PC-9 (cell line): ENCODE measurements around the gene SCML1. TPM values are rescaled to one million over a fixed set of nuclear protein-coding genes. Genes with fewer than 3 reads are reported as not detected.

ENCODE experiments used
- BruUV-seq: library from RNA; stranded (reverse); fragments of 400-500 nt; replicated peaks from 2 replicates; lab custom pipeline; 2021; lab: Mats Ljungman, UMichigan
- CTCF ChIA-PET: fragments of 300-600 bp; sonication (Branson Sonifier 250); formaldehyde crosslinking; loops from one replicate; lab custom pipeline; 2022; ENCODE audit warnings: antibody characterized with exemption; lab: Charles Lee
- POLR2A ChIA-PET: fragments of 300-600 bp; sonication (Branson Sonifier 250); formaldehyde crosslinking; loops from one replicate; lab custom pipeline; 2022; ENCODE audit warnings: antibody characterized with exemption; ENCODE audit not compliant: unreplicated experiment; lab: Charles Lee
- DNase-seq, 2 experiments: peaks; one replicate each; pipeline versions ENCODE4 v3.0.0 to v3.0.0-alpha.2; 2015 to 2022; ENCODE audit warnings: mixed read lengths in 1 of 2
- H2AFZ ChIP-seq: fragments of 200-600 bp; sonication (generic); 2 replicates; pipeline ENCODE4 v1.8.1; 2017; ENCODE audit warnings: antibody characterized with exemption
- H3F3A ChIP-seq: fragments of 200-600 bp; sonication (generic); 2 replicates; pipeline ENCODE4 v1.8.1; 2017; ENCODE audit warnings: antibody characterized with exemption, mild to moderate bottlenecking, low read depth; ENCODE audit not compliant: insufficient read depth
- H3K27ac ChIP-seq: fragments of 200-600 bp; sonication (generic); 2 replicates; pipeline ENCODE4 v1.6.1; 2016; ENCODE audit warnings: mixed run types
- H3K27me3 ChIP-seq: fragments of 200-600 bp; sonication (generic); 2 replicates; pipeline ENCODE4 v1.6.1; 2016; ENCODE audit warnings: low read depth, mixed run types; ENCODE audit not compliant: insufficient read depth
- H3K36me3 ChIP-seq: fragments of 200-600 bp; sonication (generic); 2 replicates; pipeline ENCODE4 v1.6.1; 2016; ENCODE audit warnings: low read depth, mixed run types
- H3K4me1 ChIP-seq: fragments of 200-600 bp; sonication (generic); replicated peaks from 2 replicates; pipeline ENCODE4 v1.6.1; 2016; ENCODE audit warnings: mixed run types; ENCODE audit not compliant: insufficient read depth
- H3K4me2 ChIP-seq: fragments of 200-600 bp; sonication (generic); 2 replicates; pipeline ENCODE4 v1.6.1; 2017; ENCODE audit warnings: mixed run types
- H3K4me3 ChIP-seq: fragments of 200-600 bp; sonication (generic); 2 replicates; pipeline ENCODE4 v1.6.1; 2016; ENCODE audit warnings: mixed run types
- H3K79me2 ChIP-seq: fragments of 200-600 bp; sonication (generic); 2 replicates; pipeline ENCODE4 v1.6.1; 2017; ENCODE audit warnings: low read depth, mixed run types
- H3K9me2 ChIP-seq: fragments of 200-600 bp; sonication (generic); 2 replicates; pipeline ENCODE4 v1.8.1; 2017; ENCODE audit warnings: mild to moderate bottlenecking; ENCODE audit not compliant: insufficient read depth
- H3K9me3 ChIP-seq: fragments of 200-600 bp; sonication (generic); 2 replicates; pipeline ENCODE4 v1.8.1; 2016; ENCODE audit warnings: low read depth; ENCODE audit not compliant: insufficient read depth
- H4K20me1 ChIP-seq: fragments of 200-600 bp; sonication (generic); 2 replicates; pipeline ENCODE4 v1.8.1; 2017; ENCODE audit not compliant: insufficient read depth
- CTCF ChIP-seq: fragments of 200-600 bp; sonication (generic); conservative IDR thresholded peaks from 2 replicates; pipeline ENCODE4 v1.6.1; 2017; ENCODE audit warnings: mixed run types, antibody characterized with exemption, mild to moderate bottlenecking, moderate library complexity
- EZH2 ChIP-seq: fragments of 200-600 bp; sonication (generic); IDR thresholded peaks from 2 replicates; pipeline ENCODE4 v1.8.0; 2017; ENCODE audit warnings: antibody characterized with exemption, low read depth
- intact Hi-C: fragments of 100-400 bp; cut with micrococcal nuclease; formaldehyde crosslinking; loops from one replicate; pipeline ENCODE4 v1.10.0; 2022; ENCODE audit not compliant: unreplicated experiment
- total RNA-seq: library from RNA; stranded (reverse); gene quantifications from 2 replicates; pipeline ENCODE4 v1.2.3, GENCODE V29; 2021

Gene SCML1
- total RNA-seq, 1 experiment from 2014 or later = 9.3 TPM

- Histone ChIP-seq H2AFZ (no peak overlapping the region), H3K27me3 (peaks cover 28% of the 10 kb centered on the region), H3K36me3 (no peaks in the 10 kb centered on the region), H3K9me3 (no peaks in the 10 kb centered on the region), H3K4me2 (no peak overlapping the region), H3K27ac (no peak overlapping the region), H3K9me2 (no peaks in the 10 kb centered on the region), H3F3A (no peaks in the 10 kb centered on the region), H3K4me1 (no peaks in the 10 kb centered on the region), H3K4me3 (no peak overlapping the region), H4K20me1 (no peaks in the 10 kb centered on the region), H3K79me2 (no peaks in the 10 kb centered on the region)
- CTCF ChIA-PET = no interaction called here
- BruUV-seq = no TSS peak
- intact Hi-C loops = no loop called here
- POLR2A ChIA-PET = no interaction called here
- no peak for DNase-seq
- TF ChIP-seq CTCF (no peak), EZH2 (no peak)
These were observed 61.6 kb downstream of the SCML1 start for GRCh38 chrX:17798921-17799320.

DNA sequence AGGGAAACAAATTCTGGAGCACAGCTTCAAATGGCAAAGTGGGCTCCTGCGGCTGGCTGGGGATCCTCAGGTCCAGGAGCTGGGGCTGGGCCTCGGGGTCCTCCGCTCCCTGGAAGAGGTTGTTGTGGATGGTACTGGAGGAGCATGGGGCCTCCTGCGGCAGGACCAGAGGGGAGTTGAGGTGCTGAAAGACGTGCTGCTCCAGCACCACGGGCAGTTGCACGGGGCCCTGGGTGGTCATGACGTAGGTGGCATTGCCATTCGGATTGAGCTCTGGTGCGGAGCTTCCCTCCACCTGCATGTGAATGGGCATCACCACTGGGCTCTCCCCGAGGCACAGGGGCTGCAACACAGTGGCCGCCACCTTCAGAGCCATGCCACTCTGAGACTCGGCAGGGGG, 64.1 kb downstream of the SCML1 start:
- TF ChIP-seq CTCF (no peak), EZH2 (no peak)
- Histone ChIP-seq H3K4me2 (no peak overlapping the region), H3K27me3 (peaks cover 28% of the 10 kb centered on the region), H3K4me3 (no peak overlapping the region), H3K27ac (no peak overlapping the region), H3K9me2 (no peaks in the 10 kb centered on the region), H3F3A (no peaks in the 10 kb centered on the region), H4K20me1 (no peaks in the 10 kb centered on the region), H3K9me3 (no peaks in the 10 kb centered on the region), H3K79me2 (no peaks in the 10 kb centered on the region), H3K4me1 (no peaks in the 10 kb centered on the region), H3K36me3 (no peaks in the 10 kb centered on the region), H2AFZ (no peak overlapping the region)
- DNase-seq = no peak
- intact Hi-C loops = no loop called here
- no TSS peak for BruUV-seq
- POLR2A ChIA-PET = no interaction called here
- CTCF ChIA-PET = no interaction called here

GRCh38 chrX:17802756-17803155, 65.5 kb downstream of the SCML1 start:
- H3K27ac ChIP-seq = no peak overlapping the region
- no peaks in the 10 kb centered on the region for H3F3A ChIP-seq
- no peak for DNase-seq
- H4K20me1 ChIP-seq = no peaks in the 10 kb centered on the region
- no peaks in the 10 kb centered on the region for H3K79me2 ChIP-seq
- no peaks in the 10 kb centered on the region for H3K9me3 ChIP-seq
- H2AFZ ChIP-seq = no peak overlapping the region
- no peak overlapping the region for H3K4me3 ChIP-seq
- BruUV-seq = no TSS peak
- H3K9me2 ChIP-seq = no peaks in the 10 kb centered on the region
- no peak for TF ChIP-seq EZH2
- TF ChIP-seq CTCF = no peak
- no peaks in the 10 kb centered on the region for H3K4me1 ChIP-seq
- POLR2A ChIA-PET = no interaction called here
- intact Hi-C loops = no loop called here
- H3K36me3 ChIP-seq = no peaks in the 10 kb centered on the region
- H3K27me3 ChIP-seq = peaks cover 17% of the 10 kb centered on the region
- CTCF ChIA-PET = no interaction called here
- H3K4me2 ChIP-seq = no peak overlapping the region
